ENCODE measurements around the gene NKG7.

The NKG7 gene

DNA sequence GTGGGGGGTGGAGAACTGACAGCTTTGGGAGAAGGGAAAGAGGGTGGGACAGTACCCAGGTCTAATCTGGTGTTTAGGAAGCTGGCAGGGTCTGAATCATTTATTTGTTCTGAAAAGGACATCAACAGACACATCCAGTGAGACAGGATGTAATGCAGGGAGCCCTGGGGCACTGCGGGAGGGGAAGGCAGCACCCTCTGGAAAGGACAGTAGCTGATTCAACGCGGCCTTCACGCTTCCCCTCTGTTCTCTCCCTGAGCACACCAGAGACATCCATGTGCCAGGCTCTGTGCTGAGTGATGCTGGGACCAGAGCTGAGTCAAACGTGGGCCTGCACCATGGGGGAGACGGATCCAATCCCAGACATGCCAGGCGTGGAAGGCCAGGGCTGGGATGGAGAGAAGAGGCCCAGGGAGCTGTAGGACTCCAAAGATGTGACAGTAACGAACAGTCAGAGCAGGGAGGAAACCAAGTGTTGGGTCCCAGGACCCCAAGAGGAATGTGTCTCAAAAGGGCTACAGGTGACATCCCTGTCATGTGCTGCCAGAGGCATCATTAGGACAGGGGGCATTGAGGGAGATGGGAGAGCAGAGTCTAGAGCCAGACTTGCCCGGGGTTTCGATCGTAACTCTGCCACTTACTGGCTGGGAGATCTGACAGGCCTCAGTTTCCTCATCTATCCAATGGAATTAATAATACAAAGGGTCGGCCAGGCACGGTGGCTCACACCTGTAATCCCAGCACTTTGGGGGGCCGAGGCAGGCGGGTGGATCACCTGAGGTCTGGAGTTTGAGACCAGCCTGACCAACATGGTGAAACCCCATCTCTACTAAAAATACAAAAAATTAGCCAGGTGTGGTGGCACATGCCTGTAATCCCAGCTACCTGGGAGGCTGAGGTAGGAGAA is 8.0 kb downstream of the NKG7 start:
- DNase-seq (ENCODE audit: low read depth in 3 of 3) = no peak

DNA sequence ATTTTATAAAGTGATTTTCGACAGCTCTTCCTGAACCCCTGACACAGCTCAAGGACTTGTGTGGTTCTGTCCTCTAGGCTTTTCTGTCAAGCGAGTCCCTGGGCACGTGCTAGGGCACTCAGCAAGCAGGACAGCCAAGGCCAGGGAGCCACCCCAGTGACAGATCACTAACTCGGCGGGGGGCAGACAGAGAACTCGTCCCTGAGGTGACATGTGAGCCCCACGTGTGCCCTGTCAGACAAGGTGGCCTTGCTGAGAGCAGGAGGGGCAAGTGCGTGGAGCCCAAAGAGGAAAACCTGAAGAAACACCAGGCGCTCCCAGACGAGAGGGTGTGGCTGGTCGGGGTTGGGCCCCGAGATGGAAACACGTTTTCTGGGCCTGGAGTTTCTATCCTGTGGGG is 11.2 kb downstream of the NKG7 start:
- no peak for DNase-seq (ENCODE audit: low read depth in 3 of 3)

DNA sequence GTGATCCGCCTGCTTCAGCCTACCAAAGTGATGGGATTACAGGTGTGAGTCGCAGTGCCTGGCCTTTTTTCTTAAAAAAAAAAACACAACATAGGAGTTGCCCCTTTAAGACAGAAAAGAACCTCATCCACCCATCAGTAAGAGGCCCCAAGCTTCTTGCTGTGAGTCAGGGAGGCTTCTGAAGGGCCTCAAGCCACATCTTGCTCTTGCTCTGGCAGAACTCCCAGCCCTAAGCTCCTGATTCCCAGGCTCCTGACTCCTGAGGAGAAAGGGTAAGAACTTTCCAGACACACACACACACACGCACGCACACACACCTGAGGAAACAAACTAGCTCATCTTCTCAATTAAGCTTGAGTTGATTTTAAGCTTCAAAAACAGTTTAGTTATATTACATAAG is 13.2 kb downstream of the NKG7 start:
- no peak for DNase-seq (ENCODE audit: low read depth in 3 of 3)

DNA sequence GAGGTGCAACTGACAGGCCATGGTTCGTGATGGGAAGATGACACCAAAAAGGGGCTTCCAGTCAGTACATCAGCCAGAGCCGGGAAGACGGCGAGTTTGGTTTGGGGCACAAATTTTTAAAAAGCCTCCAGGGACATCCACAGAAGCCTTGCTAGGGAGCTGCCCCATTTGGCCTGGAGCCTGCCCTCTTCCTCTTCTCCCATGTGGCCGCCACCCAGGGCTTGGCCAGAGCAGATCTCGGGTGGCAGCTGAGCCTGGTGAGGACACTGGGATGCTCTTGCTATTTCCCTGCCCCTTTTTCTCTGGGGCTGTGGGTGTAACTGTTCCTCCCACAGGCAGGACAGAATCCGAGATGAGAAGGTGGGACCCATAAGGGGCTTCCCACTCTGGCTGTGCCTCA is 14.5 kb downstream of the NKG7 start:
- DNase-seq (ENCODE audit: low read depth in 3 of 3) = no peak

DNA sequence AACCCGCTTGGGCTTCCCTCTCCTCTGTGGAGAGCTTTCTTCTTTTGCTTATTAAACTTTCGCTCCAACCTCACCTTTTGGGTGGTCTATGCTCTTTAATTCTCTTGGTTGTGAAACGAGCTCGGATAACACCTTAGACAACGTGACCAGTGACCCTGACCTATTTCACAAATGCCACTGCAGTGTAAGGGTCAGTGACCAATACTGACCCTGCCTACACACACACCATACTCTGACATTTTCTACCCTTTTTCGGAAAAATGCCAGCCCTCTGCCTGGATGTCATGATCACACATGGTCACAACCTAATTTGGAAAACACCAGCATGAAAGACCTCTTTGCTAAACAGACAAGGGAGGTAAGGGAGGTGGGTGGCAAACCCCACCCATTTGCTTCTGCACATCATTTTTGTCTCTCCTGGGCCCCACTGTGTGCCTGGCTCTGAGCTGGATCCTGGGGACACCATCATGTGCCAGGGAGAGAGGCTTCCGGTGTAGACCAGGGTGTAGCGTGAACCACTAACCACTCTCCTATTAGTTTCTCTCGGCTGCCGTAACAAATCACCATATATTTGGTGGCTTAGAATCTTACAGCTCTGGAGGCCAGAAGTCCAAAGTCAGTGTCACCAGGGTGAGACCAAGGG is 16.2 kb downstream of the NKG7 start:
- DNase-seq (ENCODE audit: low read depth in 3 of 3) = no peak

DNA sequence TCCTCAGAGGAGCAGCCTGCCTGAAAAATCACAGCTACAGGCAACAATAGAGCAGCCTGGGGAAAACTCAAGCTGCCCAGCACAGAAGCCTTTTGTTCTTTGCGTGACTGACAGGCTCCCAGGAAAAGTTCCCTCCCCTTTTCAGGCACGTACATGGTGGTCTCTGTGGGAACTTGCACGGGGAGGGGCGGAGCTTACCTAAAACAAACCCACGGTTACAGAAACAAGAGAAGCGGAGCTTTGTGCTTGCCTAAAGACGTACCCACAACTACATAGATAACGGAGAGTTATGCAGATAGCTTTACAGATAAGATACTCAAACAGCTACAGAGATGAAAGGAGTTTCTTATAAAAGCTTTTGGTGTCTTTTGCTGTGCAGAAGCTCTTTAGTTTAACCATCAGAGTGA is 17.7 kb downstream of the NKG7 start:
- no peak for DNase-seq (ENCODE audit: low read depth in 3 of 3)

DNA sequence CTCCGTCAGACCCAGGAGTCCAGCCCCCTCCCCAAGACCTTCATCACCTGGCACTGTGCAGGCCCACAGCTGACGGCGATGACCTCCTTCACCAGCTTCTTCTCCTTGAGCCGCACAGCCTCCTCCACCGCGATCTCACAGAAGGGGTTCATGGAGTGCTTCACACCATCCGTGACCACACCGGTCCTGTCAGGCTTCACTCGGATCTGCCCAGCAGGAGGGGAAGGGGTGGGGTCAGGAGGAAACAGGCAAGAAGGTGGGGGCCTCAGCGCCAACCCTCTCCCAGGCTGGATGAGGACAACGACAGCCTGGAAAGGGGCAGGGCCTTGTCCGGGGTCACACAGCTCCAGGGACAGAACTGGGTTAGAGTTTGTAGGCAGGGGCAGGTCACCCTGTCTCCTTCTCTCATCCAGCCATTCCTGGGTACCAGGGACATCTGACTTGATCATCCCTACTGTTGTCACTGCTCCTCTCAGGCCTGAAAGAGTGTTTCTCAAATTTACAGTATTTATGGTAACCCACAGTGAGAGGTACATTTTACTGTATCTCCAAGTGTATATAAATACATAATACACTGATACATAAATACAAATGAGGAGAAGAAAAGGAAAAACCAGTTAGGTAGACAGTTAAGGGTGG is 18.2 kb downstream of the NKG7 start:
- DNase-seq (ENCODE audit: low read depth in 3 of 3) = no peak

DNA sequence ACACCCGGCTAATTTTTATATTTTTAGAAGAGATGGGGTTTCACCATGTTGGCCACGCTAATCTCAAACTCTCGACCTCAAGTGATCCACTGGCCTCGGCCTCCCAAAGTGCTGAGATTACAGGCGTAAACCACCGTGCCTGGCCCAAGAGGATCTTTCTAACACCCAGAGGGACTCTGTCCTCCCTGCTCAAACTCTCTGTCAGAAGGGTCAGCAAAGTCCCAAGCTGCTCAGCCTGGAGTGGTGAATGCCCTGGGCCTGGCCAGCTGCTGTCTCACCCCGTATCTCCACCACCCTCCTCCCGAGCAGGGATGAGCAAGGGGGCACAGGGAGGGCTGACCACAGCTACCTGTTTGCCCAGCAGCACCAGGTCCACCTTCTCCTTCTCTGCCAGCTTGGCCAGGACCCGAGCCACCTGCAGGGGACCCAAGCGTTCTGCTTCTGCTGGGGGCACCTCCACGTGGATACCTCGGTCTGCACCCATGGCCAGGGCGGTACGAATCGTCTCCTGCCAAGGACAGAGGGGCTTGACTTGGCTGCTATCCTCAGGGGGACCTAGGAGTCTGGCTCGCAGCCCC is 19.6 kb downstream of the NKG7 start:
- no peak for DNase-seq (ENCODE audit: low read depth in 3 of 3)

DNA sequence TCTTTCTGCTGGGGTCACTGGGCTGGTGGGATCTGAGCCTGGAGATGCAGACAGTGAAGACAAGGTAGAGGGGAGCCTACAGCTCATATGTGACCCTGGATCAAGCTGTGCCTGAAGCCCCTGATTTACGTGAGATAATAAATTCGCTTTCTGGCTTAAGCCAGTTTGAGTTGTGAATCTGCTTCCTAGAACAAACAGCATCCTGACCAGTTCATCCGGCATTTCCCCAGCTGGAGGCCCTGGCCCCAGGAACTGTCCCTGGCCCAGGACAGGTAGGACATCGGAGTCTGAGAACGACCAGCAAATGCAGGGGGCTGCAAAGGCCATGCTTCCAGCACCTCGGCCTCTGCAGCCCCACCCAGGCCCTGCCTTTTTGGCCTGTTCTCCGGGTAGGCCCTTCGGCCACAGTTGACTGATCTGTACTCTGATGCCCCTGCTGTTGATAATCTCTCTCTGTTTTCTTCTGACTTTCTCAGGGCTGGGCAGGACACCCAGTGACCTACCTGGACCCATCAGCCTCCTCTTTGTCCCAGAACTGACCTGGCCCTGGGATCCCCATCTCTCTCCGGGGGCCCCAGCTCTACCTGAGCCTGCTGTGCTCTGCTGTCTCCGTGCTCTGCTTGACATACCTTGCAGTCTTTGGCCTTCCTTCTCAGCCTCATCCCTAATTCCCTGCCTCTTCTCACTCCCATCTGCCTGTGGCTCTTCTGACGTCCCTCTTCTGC is 21.0 kb downstream of the NKG7 start:
- DNase-seq (ENCODE audit: low read depth in 3 of 3) = no peak

DNA sequence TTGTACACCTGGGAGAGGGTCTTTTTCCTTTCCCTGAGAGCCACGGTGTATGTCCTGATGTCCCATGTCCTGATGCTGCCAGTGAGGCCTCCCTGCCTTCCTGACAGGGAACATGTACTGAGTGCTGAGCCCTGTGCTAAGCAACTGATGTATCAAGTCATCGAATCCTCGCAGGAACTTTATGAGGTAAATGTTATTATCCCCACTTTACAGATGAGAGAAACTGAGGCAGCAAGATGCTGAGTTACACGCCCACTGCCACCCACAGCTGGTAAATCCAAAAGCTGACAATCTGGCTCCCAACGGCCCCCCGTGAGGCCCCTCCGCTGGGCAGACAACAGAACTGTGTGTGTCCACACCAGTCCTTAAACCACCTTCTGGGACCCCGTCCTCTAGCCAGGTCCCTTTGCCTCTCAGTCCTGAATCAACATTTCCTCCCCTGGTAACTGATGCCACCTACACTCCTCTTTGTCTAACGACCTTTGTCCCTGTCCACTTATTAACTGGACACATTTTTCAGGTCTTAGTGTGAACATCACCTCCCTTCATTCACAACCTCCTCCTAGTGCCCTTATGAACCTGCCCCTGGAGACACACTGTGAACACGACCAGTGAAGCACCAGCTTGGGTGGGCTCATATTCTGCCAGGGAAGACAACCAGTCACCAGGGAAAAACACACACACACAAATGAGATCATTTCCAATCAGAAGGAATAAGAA is 25.1 kb downstream of the NKG7 start:
- DNase-seq (ENCODE audit: low read depth in 3 of 3) = no peak

DNA sequence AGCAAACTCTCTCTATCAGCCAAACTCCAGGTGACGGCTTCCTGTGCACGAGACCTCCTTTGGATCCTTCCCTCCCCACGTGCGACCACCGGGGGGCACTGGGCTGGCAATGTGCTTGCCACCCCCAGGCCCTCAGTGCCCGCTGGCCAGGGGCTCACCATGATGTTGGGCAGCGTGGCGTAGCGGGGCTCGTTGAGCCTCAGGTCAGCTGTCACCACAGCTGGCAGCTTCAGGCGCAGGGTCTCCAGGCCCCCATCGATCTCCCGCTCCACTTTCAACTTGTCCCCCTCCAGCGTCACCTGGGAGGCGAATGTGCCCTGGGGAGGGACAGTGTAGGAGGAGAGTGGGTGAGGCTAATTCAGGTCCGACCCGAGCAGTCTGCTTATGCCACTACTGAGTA is 25.7 kb downstream of the NKG7 start:
- no peak for DNase-seq (ENCODE audit: low read depth in 3 of 3)

DNA sequence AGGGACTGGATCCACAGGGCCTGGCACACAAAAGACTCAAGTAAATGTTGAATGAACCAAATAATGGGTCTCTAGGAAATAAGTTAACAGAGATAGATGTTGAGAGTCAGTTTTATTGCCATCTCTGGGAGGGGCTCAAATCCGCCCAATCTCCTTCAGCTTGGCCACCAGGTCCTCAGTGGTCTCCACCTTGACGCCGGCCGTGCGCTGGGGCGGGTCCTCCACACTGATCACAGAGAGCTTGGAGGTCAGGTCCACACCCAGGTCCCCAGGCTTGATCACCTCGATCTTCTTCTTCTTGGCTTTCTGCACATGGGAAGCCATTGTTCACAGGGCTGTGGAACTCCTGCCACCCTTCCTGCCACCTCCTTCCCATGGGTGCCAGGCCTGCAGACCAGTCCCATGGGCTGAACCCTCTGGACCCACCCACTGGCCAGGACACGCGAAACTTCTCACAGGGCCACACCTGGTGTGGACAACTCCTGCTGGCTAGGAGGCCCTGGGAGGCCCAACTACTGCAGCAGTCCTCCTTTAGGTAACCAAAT is 27.3 kb downstream of the NKG7 start:
- no peak for DNase-seq (ENCODE audit: low read depth in 3 of 3)

DNA sequence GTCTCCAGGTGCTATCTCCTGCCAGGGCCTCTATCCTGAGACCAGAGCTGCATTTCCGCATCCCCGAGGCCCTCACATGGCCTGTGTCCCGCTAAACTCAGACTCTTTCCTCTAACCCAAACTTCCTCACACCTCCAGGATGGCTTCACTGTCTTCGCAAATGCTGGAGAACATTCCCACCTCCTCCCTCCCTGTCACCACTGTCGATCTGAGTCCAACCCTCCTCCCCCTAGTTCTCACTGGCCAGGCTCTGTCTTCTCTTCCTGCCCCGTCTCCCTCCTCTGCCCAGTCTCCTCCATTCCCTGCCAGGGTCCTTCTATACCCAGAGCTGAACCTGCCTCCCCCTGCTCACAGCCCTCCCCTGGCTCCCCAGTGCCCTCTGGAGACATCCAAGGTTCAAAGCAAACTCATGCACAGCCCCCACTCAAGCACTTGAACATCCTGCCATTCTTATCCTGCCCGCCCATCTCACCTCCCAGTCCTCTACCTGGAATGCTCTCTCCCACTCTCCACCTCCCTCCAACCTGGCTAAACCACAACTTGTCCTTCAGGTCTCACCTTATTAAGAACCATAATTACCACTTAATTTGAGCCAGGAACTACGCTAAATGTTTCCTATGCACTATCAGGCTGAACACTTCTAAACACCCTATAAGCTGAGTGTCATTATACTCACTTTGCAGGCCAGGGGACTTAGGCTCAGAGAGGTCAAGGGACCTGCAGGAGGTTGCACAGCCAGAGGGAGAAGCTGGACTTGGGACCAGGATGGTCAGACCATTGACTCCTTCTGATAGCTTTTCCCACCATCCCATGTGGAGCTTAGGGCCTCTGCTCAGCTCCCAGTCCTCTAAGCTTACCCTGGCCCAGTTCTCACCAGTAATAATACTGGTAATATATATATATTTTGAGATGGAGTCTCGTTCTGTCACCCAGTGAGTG is 29.6 kb downstream of the NKG7 start:
- no peak for DNase-seq (ENCODE audit: low read depth in 3 of 3)

DNA sequence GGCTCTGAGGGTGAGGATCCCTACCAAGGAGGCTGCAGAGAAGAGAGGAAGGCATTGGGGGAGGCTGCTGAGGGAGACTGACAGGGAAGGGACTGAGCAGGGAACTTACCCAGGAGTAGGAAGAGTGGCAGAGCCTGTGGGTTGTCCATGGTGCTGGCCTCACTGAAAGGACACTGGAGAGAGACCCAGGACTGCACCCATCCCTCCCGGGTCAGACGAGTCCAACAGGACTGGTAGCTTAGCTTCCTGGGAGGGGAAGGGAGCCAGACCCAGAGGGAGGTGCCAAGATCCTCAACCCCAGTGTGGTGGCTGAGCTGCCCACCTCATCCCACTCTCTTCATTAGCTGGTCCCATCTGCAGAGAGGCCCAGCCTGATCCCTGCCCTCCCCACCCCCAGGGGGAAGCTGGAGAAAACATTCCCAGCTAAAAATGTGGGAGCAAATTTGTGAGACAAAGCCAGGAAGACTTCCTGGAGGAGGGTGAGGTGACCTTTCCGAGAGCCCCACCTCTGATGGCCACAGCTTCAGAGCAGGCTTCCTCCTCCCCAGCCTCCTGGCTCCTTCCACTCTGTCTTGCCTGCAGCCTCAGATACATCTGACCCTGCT is 30.4 kb downstream of the NKG7 start, which contains the start of gene VSIG10L:
Gene VSIG10L (minus strand): TSS at position 164 of the 605 bp plus-strand sequence. CDS start 15 bp downstream, at position 149.
- no peak for DNase-seq (ENCODE audit: low read depth in 3 of 3)

DNA sequence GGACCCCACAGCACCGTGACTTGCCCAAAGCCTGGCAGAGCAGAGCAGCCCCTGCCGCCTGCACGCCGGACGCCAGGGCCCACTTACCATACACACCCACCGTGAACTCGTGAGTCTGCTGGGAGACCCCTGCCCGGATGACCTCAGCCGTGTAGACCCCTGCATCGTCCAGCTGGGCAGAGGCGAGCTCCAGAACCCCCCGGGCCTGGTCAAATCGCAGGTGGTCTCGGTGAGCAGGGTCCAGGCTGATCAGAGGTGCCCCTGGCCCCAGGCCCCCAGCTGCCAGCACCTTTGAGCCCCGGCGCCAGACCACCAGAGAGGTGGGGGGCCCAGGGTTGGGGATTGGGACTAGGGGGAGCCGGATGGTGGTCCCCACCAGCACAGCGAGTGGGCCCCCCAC is 31.4 kb downstream of the NKG7 start:
- no peak for DNase-seq (ENCODE audit: low read depth in 3 of 3)

DNA sequence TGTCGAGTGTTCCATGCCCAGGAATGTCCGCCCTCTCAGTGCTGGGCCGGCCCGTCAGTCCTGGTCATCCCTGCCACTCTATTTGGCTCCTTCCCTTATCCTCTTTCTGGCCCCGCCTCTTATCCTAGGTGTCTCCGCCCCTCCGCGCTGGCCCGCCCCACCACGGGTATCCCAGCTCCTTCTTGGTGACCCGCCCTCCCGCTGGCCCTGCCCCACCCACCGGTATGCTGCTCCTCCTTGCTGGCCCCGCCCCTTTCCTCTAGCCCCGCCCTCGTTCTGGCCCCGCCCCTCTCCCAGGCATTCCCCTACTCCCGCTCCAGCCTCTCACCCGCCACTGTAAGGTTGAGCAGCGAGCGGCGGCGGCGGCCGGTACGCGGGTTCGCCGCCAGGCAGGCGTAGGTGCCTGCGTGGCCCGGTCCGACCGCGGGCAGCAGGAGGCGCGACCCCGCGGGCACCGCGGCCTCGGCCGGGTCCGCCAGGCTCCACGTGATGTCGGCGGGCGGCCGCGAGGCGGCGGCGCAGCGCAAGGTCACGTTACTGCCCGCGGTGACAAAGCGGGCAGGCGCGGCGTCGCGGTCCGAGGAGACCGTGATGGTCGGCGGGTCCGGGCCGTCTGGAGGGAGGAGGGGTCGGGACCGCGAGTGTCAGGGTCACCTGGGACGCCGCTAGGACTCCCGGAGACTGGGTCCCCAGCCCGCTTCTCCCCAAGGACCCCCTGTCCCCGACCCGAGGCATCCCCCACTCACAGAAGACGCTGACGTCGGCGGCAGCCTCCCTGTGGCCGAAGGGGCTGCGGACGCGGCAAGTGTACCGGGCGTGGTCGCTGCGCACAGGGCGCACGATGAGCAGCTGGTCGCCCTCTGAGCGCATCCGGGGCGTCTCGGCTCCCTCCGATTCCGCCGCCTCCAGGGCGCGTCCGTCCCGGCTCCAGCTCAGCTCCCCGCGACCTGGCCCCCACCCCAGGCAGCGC is 32.5 kb downstream of the NKG7 start:
- DNase-seq (ENCODE audit: low read depth in 3 of 3) = peak; percentile 86 to 98 (median 91)

DNA sequence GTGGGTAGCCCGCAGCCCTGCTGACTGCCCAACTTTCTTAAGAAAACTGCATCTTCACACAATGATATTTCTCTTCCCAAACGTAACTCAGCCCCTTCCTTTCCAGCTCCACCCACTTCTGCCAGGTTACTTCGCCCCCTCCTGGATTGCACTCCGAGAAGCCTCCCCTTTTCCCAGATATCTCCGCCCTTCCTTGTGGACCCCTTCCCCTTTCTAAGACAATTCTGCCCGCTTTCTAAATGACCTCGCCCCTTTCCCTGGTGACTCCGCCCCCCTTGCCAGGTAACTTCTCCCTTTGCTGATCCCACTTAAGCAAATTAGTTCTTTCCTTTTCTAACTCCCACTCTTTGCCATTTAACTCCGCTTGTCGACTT is 33.2 kb downstream of the NKG7 start:
- no peak for DNase-seq (ENCODE audit: low read depth in 3 of 3)

Data from stimulated activated CD4-positive, alpha-beta T cell treated with anti-CD3 and anti-CD28 coated beads, TNF-alpha, amount 100 ng/mL, for 24 hours (primary cell).